Astrocyte of the hippocampus (primary cell): Measurements from ENCODE around the gene YBX2.
"Not testable (repeated sequence)": the region's sequence is repeated elsewhere in the genome, so short reads cannot be mapped to it uniquely, and the experiment has no call there.

Experiments
- DNase-seq: peaks from one replicate; pipeline ENCODE4 v3.0.0; 2011; ENCODE audit warnings: low read depth, low spot score

The YBX2 gene

GRCh38 chr17:7246779-7247178, 47.7 kb downstream of the YBX2 start:
- no peak for DNase-seq

- DNase-seq, result not testable (repeated sequence)
Observed at GRCh38 chr17:7243838-7244237, 50.6 kb downstream of the YBX2 start.

- DNase-seq, result no peak
Observed at GRCh38 chr17:7243453-7243729, 51.0 kb downstream of the YBX2 start.

GRCh38 chr17:7242717-7243452, 51.6 kb downstream of the YBX2 start:
- DNase-seq, result peak; percentile 97

- peak; percentile 96 for DNase-seq
Observed at GRCh38 chr17:7241783-7242716, 52.4 kb downstream of the YBX2 start, which contains the start of gene GABARAP. GABARAP (minus strand) TSS chr17:7242449; CDS start chr17:7242330, 119 bp downstream.

GRCh38 chr17:7241090-7241733, 53.2 kb downstream of the YBX2 start:
- no peak for DNase-seq

GRCh38 chr17:7240375-7240774, 54.1 kb downstream of the YBX2 start:
- DNase-seq, result no peak

GRCh38 chr17:7239091-7240027, 55.1 kb downstream of the YBX2 start, which contains the start of gene PHF23:
PHF23 (minus strand) TSS chr17:7239457; CDS start chr17:7239279, 178 bp downstream.
- peak; percentile 100 for DNase-seq

- DNase-seq, result peak; percentile 58
Observed at GRCh38 chr17:7238420-7239090, 55.9 kb downstream of the YBX2 start.
